OCI-LY7 (cell line): ENCODE data around the gene PLCB1. TPM values are rescaled to one million over a fixed set of nuclear protein-coding genes. Genes with fewer than 3 reads are reported as not detected.

ENCODE experiments used
- BruUV-seq: library from RNA; stranded (reverse); fragments of 400-500 nt; replicated peaks from 2 replicates; lab custom pipeline; 2021; lab: Mats Ljungman, UMichigan
- CTCF ChIA-PET: fragments of 300-600 bp; sonication (Branson Sonifier 250); formaldehyde crosslinking; loops from one replicate; lab custom pipeline; 2022; ENCODE audit warnings: antibody characterized with exemption; ENCODE audit not compliant: unreplicated experiment; lab: Charles Lee
- POLR2A ChIA-PET: fragments of 300-600 bp; sonication (Branson Sonifier 250); formaldehyde crosslinking; loops from one replicate; lab custom pipeline; 2022; ENCODE audit warnings: antibody characterized with exemption; lab: Charles Lee
- DNase-seq: peaks from one replicate; pipeline ENCODE4 v3.0.0-alpha.2; 2015; ENCODE audit warnings: low spot score
- H2AFZ ChIP-seq: fragments of 200-600 bp; sonication (generic), shearing (Covaris generic); 2 replicates; pipeline ENCODE4 v1.6.1; 2014; ENCODE audit warnings: mild to moderate bottlenecking, antibody characterized with exemption, low read length, moderate library complexity
- H3K27ac ChIP-seq: fragments of 200-600 bp; sonication (generic); 2 replicates; pipeline ENCODE4 v1.5.1; 2014; ENCODE audit warnings: mixed run types, low read depth, mild to moderate bottlenecking, moderate library complexity, low read length, inconsistent platforms; ENCODE audit not compliant: poor library complexity, severe bottlenecking
- H3K36me3 ChIP-seq: fragments of 200-600 bp; sonication (generic); 2 replicates; pipeline ENCODE4 v1.6.1; 2014; ENCODE audit warnings: mild to moderate bottlenecking, antibody characterized with exemption, low read length, moderate library complexity, mixed read lengths; ENCODE audit not compliant: insufficient read depth
- H3K4me1 ChIP-seq: fragments of 200-600 bp; sonication (generic); 2 replicates; pipeline ENCODE4 v1.5.1; 2014; ENCODE audit warnings: mild to moderate bottlenecking, low read length; ENCODE audit not compliant: insufficient read depth, poor library complexity, severe bottlenecking
- H3K4me2 ChIP-seq: fragments of 200-600 bp; sonication (generic); 2 replicates; pipeline ENCODE4 v1.6.1; 2014; ENCODE audit warnings: mild to moderate bottlenecking, low read length
- H3K4me3 ChIP-seq: fragments of 200-600 bp; sonication (generic); 2 replicates; pipeline ENCODE4 v1.5.1; 2014; ENCODE audit warnings: mild to moderate bottlenecking, low read depth, low read length; ENCODE audit not compliant: poor library complexity, severe bottlenecking
- H3K79me2 ChIP-seq: fragments of 200-600 bp; sonication (generic); 2 replicates; pipeline ENCODE4 v1.6.1; 2016; ENCODE audit warnings: low read depth, mild to moderate bottlenecking, low read length, moderate library complexity, mixed read lengths; ENCODE audit not compliant: insufficient read depth
- H3K9me2 ChIP-seq: fragments of 200-600 bp; sonication (generic); 2 replicates; pipeline ENCODE4 v1.6.1; 2016; ENCODE audit warnings: mild to moderate bottlenecking, low read length, mixed read lengths; ENCODE audit not compliant: insufficient read depth
- H3K9me3 ChIP-seq: fragments of 200-600 bp; sonication (generic); 2 replicates; pipeline ENCODE4 v1.6.1; 2014; ENCODE audit warnings: mild to moderate bottlenecking, mixed run types, low read length, mixed read lengths
- H4K20me1 ChIP-seq: fragments of 200-600 bp; sonication (generic); 2 replicates; pipeline ENCODE4 v1.6.1; 2014; ENCODE audit warnings: mild to moderate bottlenecking, antibody characterized with exemption, low read length, moderate library complexity, mixed read lengths; ENCODE audit not compliant: insufficient read depth
- CTCF ChIP-seq: fragments of 200-600 bp; sonication (generic); conservative IDR thresholded peaks from 2 replicates; pipeline ENCODE4 v1.5.1; 2014; ENCODE audit warnings: mild to moderate bottlenecking, antibody characterized with exemption, low read length, moderate library complexity, mixed read lengths
- EZH2phosphoT487 ChIP-seq: fragments of 200-600 bp; sonication (generic); IDR thresholded peaks from 2 replicates; pipeline ENCODE4 v1.6.1; 2018; ENCODE audit warnings: low read depth, borderline replicate concordance, mild to moderate bottlenecking, mixed run types, antibody characterized with exemption, low read length, moderate library complexity, mixed read lengths
- intact Hi-C: fragments of 100-400 bp; cut with micrococcal nuclease; formaldehyde crosslinking; loops from one replicate; pipeline ENCODE4 v1.10.0; 2022; ENCODE audit not compliant: unreplicated experiment
- total RNA-seq, 2 experiments: library from RNA; depleted of rRNA in 1 of 2; stranded (reverse); fragments of >200 nt in 1 of 2; shearing (Covaris generic) in 1 of 2; gene quantifications; 2 replicates each; pipeline ENCODE4 v1.2.3, GENCODE V29; 2014 to 2022

Gene PLCB1
- total RNA-seq, 2 experiments from 2014 or later = 14.6 to 30.5 TPM

- Histone ChIP-seq H3K9me2 (no peaks in the 10 kb centered on the region), H3K36me3 (peaks cover 23% of the 10 kb centered on the region), H3K27ac (peak overlapping the region; percentile 44), H3K9me3 (peaks cover 14% of the 10 kb centered on the region; the same call in 1 of the 2 replicates), H3K4me1 (peaks cover 88% of the 10 kb centered on the region), H3K79me2 (peaks cover 28% of the 10 kb centered on the region; the same call in 1 of the 2 replicates), H3K4me3 (no peak overlapping the region), H2AFZ (0 out of 2 replicates have a peak overlapping the region, but pooled peaks have one; percentile 2), H4K20me1 (no peaks in the 10 kb centered on the region), H3K4me2 (peak overlapping the region; percentile 21; the same call in 1 of the 2 replicates)
- BruUV-seq = no TSS peak
- intact Hi-C loops = loop anchor here (10.0 kb wide), 1 partner anchor 767 kb away; no protein-coding TSS in a partner anchor
- no peak for DNase-seq
- ChIA-PET POLR2A (interaction anchor here (0.9 to 1.3 kb wide), 2 partner anchors 8 to 131 kb away, joined by 3 to 6 read pairs; no protein-coding TSS in a partner anchor), CTCF (no interaction called here)
- TF ChIP-seq EZH2phosphoT487 (no peak), CTCF (no peak)
Observed at GRCh38 chr20:8532169-8532568, 400.1 kb downstream of the PLCB1 start.

GRCh38 chr20:8534368-8535160 is 402.5 kb downstream of the PLCB1 start:
- Histone ChIP-seq H3K4me3 (peak overlapping the region; percentile 34), H3K4me1 (peaks cover 89% of the 10 kb centered on the region), H3K9me3 (peaks cover 6% of the 10 kb centered on the region; the same call in 1 of the 2 replicates), H3K9me2 (no peaks in the 10 kb centered on the region), H3K79me2 (peaks cover 28% of the 10 kb centered on the region; the same call in 1 of the 2 replicates), H3K36me3 (peaks cover 17% of the 10 kb centered on the region), H4K20me1 (no peaks in the 10 kb centered on the region), H3K4me2 (peak overlapping the region; percentile 49), H3K27ac (peak overlapping the region; percentile 93), H2AFZ (peak overlapping the region; percentile 17; the same call in 1 of the 2 replicates)
- ChIA-PET POLR2A (interaction anchor here (0.6 to 1.9 kb wide), 7 partner anchors 11 to 153 kb away, joined by 3 to 6 read pairs (median 4); no protein-coding TSS in a partner anchor), CTCF (interaction anchor here (0.5 kb wide), 1 partner anchor 148 kb away, joined by 3 read pairs; no protein-coding TSS in a partner anchor)
- TF ChIP-seq EZH2phosphoT487 (no peak), CTCF (no peak)
- no TSS peak for BruUV-seq
- no peak for DNase-seq
- intact Hi-C loops = loop anchor here (5.0 to 10.0 kb wide), 3 partner anchors 112 to 770 kb away; partner anchors contain the start of gene PLCB1
